Ramos (cell line): ENCODE measurements around the gene RAI2.

Source experiments
- in situ Hi-C: fragments of 300-500 bp; cut with MboI; formaldehyde crosslinking; loops from one replicate; pipeline ENCODE4 v1.14.3; 2022; ENCODE audit warnings: low sequenced_read_pairs; ENCODE audit not compliant: unreplicated experiment

The RAI2 gene

DNA sequence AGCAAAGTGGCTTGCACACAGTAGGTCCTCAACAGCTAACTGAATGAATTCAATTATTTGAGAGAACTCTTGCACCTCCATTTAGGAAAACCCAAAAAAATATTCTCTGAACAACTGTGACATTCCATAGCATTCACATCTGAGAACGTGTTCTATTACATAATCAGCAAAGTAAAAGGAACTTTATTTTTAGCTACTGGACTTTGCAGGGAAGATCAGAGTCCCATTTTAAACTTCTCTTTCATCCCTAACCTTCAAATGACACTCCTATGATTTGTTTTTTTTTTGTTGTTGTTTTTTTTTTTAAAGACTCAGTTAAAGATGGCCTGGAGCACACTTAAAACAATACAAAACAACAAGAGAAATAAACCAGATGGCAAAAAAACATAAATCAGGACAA lies 30.9 kb downstream of the RAI2 start:
- in situ Hi-C loops: no loop called here

DNA sequence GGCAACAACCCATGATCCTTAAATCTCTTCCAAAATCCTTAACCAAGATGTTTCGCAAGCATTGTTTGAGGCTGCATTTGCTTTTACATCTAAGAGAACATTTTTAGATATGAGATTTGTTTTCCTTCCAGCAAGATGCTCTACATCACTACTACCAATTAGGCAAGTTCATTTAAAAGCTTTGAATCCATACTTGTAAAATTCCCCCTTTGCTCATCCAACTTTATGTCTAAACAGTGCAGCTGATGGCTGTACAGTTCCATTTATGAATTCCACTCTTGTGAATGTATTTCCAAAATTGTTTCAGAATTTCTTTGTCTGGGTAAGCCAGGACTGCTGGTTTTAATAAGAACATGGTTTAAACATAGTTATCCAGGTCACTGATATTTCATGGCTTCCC lies 31.5 kb downstream of the RAI2 start:
- in situ Hi-C loops: no loop called here

DNA sequence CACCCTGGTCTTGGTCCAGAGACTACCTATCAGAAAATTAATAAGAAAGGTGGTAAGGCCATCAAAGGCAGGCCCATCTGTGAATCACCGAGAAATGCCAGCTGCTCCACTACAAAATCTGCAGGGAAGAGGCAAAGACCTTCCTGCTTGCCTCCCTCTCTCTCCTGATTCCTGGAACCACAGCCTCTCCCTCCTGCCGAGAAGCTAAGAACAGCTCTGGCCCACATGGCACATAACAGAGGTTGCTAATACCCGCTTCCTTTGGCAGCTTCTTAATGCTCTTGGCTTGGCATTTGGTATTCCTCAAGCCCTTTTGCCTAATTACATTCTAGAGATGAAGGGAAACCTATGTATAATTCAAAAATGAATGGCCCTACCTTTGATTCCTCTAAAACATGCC lies 32.9 kb downstream of the RAI2 start:
- in situ Hi-C loops: no loop called here

DNA sequence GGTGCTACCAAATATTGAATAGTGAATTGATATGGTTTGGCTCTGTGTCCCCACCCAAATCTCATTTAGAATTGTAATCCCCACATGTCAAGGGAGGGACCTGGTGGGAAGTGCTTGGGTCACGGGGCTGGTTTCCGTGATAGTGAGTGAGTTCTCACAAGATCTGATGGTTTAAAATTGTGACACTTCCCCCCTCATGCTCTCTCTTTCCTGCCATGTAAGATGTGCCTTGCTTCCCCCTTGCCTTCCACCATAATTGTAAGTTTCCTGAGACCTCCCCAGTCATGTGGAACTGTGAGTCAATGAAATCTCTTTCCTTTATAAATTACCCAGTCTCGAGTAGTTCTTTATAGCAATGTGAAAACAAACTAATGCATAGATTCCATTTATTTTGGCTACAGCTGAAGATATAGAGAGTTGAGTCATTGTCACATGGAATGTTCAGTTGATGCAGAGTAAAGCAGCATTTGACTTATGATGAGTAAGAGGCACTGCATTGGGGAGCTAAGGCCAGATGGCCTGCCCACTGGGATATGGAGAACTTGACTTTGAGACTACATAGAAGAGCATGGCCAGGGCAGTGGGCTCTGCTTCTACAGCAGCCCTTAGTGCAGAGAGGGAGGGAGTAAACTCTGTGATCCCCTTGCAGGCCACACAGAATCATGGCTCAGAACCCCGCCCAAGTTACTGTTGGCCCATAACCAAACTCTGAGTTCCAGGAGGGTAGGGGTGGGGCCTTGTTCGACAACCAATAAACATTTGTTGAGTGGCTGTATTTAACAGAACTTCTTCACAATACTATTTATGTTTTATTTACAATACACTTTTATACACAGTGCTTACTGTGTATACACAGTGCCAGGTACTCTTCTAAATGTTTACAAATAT lies 34.2 kb downstream of the RAI2 start:
- in situ Hi-C loops: no loop called here

DNA sequence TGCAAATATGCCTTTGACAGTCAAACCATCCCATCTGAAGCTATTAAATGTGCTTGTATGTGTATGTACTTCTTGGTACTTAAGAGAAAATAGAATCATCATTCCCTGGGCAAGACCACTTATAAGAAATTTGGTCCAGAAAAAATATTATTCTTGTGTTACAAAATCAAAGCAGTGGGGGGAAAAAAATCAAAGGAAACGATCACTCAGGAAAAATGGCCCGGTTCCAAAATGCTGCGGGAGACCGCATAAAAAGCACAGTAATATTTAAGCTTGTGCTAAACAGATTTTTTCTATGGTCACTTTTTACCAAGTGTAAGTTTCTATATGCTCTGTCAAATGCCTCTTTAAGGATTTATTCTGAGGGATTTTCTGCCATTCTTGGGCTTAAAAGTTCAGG lies 36.1 kb downstream of the RAI2 start:
- in situ Hi-C loops: no loop called here

DNA sequence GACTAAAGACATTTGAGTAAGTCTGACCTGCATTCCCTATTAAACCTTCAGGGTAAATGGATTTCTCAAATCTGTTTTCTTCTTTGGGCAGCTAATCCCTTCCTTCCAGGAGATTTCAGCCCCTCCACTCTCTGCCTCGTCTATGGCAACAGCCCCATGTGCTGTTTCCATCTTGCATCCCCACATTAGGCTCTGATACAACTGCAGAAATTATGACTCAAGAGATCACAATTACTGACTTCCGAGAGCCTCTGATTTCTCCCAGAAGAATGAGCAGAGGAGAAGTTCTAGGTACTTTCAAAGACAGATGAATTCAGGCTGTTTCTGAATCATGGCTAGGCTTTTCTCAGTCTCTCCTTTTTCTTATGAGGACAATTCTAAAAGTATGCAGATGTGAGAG lies 38.7 kb downstream of the RAI2 start:
- in situ Hi-C loops: no loop called here

DNA sequence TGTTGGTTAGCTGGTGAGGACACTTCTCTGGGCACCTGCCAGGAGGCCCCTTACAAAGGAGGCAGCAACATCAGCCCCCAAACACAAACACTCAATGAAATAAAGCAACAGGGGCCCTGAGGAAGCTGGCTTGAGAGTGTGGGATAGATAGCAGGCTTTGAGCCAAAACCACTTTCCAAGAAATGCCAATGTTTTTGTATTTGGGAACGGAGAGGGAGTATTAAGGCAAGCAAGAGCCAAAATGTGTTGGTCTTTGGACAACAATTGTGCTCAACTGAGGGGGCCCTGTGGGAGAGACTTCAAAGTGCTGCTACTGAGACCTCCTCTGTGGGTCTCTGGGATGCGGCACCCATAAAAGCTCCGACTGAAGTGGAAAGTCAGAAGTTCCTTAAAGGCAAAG lies 41.0 kb downstream of the RAI2 start:
- in situ Hi-C loops: no loop called here

DNA sequence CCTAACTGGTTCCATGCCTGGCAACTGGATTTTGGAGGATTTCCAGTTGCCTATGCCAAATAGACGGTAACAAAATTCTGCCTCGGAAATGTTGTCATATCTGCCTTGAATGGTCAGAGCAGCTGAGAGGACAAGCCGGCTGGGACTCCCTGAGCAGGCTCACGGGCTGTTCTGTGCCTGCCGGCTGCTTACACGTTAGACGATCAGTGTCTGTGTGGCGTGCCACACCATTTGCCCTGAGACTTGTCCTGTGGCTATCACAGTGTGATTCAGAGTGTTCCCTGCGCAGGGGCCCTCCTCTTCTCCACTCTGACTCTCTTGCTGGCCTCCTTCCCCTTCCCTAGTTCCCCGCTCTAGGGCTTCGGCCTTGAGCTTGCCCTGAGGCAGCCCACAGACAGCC lies 42.4 kb downstream of the RAI2 start:
- in situ Hi-C loops: no loop called here

DNA sequence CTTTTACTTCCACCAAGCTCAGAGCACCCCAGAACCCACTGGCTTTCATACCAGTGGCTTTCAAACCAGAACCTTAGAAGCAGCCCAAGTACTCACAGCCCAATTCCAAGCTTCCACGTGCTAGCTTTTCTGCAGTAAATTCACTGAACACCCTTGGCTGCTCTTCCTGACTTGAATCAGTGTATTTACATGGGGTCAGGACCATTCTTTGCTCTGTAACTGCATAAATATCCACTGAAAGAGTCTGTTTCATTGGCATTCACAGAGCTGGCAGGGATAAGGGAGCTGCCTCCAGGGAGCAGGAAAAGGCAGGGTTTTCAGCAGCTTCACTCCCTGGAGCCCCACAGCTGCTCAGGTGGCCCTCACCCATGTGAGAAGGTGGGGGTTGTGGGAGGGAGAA lies 43.8 kb downstream of the RAI2 start:
- in situ Hi-C loops: no loop called here

DNA sequence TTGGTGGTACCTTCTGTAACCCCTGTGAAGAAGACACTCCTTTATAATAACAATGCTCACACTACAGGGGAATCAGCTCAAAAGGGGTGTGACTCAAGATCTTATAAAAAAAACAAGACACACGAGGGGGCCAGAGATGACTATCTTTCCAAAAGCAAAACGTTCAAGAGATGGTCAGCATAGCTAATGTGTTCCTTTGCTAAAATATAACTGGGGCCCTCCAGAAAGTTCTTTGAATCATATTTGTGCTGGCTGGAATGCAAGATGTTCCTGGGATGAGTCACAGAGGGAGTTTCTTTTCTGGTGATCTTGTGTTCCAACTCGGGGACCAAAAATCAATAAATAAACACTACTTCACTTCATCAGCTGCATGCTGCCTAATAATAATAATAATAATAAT lies 46.5 kb downstream of the RAI2 start:
- in situ Hi-C loops: no loop called here

DNA sequence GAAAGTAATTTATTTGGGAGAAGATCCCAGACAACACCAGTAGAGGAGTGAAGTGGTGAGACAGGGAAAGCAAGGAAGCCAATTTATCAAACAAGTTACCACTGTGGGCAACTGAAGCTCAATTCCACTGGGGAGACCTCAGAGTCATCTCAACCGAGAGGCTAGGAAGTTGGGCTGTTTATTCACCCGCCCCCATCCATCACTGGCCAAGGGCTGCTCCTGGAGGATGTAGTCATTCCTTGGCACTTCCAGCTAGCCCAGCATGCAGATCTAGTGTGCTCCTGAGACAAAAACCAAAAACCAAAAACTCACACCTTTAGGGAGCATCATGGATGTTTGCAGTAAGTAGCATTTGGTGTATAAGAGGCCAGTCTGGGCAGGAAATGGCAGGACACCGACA lies 47.0 kb downstream of the RAI2 start:
- in situ Hi-C loops: no loop called here

DNA sequence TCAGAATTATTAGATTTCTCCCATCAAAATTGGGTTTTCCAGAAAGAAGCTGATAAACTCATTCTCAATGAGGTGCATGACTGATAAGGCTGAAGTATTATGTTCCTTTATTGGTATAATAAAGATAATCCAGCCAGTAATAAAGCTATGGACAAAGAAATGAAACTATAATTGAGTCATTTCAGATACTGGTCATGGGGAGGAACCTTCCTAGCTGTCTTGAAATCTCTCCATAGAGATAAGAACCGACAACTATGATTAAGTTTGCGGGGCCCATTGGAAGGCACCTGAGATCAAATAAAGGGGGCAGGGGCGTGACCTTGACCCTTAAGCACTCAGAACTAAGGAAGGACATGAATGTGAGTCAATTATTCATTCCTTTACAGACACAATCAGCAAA lies 47.8 kb downstream of the RAI2 start:
- in situ Hi-C loops: no loop called here

DNA sequence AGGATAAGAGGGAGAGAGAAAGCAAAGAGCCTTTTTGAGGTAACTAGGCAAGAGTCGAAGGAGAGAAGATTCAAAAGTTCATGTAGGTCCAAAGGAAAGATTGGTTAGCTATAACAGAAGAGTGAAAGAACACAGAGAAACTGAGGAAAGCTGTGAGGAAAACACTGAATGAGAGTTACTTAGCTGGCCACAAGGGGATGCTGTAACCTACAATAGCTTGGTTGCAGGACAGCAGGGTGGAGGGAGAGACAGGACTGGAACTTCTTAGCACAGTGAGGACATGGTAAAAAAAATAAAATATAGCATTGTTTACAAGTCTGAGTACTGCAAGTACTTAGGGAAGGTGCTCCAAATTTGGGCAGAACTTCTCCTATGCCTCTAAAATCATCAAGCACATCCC lies 48.3 kb downstream of the RAI2 start:
- in situ Hi-C loops: no loop called here

DNA sequence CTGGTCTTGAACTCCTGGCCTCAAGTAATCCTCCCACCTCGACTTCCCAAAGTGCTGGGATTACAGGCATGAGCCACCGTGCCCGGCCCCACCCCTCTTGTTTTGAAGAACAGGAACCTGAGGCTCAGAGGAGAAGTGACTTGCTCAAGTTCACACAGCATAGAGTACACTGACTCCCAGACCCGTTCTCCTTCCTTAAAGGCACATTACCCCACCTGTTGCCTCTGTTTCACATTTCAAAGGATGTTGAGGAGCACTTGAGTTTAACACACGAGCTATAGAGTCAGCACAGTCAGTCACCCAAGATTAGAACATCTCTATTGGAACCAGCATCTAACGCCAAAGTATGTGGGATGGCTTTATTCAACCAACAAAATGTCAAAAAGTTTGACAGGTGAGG lies 51.1 kb downstream of the RAI2 start:
- in situ Hi-C loops: no loop called here

DNA sequence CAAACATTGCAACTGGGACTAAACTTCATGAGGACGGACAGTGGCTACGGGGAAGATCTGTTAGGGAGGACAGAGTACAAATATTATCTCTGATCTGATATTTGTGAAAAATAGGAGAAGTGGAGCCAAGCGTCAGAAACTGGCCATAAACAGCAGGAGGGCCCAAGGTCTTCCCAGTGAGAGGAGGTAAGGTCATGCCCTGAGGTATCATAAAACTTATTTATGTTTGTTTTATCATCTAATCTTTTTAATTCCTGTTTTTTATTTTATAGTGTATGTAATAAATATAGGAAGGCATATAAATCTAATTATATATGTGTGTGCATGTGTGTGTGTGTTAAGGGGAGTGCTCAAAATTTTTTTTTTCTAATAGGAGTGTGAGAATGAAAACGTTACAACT lies 51.8 kb downstream of the RAI2 start:
- in situ Hi-C loops: no loop called here

DNA sequence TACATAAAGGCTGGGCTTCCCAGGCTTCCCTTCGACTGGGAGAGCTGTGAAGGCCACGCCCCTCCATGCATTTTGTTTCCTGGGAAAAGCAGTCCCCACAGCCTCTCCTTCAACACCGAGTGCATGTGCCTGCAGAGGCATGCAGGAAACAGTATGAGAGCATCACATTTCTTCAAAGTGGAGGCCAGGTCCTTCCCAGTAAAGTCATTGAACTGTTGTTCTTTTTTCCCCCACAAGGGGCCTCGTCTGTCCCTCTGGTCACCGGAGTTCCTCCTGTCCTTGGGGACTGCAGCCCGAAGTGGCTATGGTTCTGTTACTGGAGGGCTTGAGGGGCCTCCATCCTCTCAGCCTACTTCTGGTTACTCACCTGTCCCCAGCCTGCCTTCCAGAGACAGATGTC lies 56.0 kb downstream of the RAI2 start:
- in situ Hi-C loops: no loop called here

DNA sequence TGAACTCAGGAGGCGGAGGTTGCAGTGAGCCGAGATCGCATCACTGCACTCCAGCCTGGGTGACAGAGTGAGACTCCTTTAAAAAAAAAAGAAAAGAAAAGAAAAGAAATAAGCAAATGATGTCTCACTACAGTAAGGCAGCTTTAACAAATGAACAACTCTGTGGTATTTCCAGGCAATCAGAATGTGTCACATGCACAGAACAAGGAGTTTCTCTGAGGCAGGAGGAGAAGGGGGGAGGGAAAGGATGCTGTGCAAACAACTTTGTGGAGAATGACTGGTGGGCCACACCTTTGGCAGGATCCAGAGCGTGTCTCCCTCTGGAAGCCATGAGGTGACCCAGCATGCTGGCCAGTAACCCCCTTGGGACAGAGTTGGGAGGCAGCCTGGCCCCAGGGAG lies 57.6 kb downstream of the RAI2 start:
- in situ Hi-C loops: no loop called here

DNA sequence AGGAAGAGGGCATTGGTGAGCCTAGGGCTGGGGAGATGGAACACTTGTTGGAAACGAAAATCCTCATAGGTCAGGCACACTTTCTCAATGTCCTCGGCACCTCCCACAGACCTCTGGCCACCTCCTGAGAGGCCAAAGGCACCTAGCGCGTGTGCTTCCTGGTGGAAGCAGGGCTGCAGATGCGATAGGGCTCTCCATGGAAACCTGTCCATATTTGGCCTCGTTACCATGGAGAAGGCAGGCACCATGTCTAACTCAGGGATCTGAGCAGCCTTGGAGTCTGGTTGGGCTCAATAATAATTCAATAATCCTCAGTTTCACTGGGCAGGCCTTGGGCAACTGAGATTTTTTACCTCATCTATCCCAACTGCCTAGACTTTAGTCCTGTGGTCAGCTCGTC lies 58.3 kb downstream of the RAI2 start:
- in situ Hi-C loops: no loop called here

DNA sequence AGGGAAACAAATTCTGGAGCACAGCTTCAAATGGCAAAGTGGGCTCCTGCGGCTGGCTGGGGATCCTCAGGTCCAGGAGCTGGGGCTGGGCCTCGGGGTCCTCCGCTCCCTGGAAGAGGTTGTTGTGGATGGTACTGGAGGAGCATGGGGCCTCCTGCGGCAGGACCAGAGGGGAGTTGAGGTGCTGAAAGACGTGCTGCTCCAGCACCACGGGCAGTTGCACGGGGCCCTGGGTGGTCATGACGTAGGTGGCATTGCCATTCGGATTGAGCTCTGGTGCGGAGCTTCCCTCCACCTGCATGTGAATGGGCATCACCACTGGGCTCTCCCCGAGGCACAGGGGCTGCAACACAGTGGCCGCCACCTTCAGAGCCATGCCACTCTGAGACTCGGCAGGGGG lies 59.7 kb downstream of the RAI2 start:
- in situ Hi-C loops: no loop called here

DNA sequence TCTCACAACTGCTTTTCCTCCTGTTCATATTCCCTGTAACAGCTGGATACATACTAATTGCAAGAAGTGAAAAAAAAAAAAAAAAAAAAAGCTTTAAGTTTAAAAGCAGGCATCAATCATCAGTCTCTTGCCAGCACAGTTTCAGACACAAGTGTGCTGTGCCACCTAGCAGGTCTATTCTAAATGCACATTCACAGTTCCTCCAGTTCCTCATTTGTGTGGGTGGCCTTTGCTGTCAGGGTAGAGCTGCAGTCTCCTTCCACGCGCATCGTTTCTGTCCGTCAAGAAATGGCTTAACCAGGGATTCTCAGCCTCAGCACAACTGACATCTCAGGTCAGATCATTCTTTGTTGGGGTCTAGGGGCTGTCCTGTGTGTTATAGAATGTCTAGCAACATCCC lies 62.2 kb downstream of the RAI2 start:
- in situ Hi-C loops: loop anchor here (25.0 kb wide), 2 partner anchors 588 to 1538 kb away; partner anchors contain the start of gene PDHA1

DNA sequence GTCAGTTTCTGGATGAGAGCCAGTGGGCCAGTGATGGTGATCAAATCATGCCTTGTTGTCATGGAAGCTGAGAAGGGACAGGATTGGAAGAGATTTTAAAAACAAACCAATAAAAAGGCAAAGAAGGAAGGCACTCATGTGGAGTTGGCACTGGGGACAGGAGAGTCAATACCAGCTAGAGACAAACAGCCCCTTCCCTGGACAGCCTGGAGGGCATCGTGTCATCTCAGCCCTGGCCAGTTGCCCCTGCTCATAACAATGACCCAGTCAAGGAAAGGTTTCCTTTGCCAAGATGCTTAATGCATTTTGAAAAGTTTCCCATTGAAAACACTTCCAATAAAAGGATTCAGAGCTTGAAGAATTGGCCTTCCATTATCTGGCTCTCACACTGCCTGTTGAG lies 68.3 kb downstream of the RAI2 start:
- in situ Hi-C loops: loop anchor here (25.0 kb wide), 2 partner anchors 594 to 1544 kb away; partner anchors contain the start of gene PDHA1

DNA sequence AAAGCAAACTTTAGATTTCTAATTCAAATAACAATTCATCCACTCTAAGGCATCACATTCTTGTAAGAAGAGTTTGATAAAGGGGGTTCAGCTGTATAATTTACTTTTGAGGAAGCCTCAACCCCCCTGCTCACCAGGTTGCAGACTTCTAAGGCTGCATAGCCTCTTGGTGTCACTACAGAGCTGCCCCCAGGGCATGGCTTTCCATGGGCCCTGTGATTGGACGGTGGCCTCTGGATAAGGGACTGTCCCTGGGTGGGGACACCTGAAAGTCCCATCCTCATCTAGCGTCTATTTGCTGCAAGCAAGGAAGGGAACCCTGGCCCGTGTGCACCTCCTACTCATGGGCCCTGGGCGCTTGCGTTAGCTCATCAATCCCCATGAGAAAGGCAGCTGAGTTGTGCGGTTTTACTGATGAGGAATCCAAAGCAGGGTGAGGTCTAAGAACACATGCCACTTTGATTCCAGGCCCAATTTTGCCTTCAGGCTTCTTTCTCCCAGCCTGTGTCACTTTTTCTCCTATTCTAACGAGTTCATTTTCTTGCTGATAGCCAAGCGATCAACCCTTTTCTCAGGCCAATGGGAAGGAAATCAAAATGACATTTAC lies 72.0 kb downstream of the RAI2 start:
- in situ Hi-C loops: loop anchor here (25.0 kb wide), 2 partner anchors 598 to 1548 kb away; partner anchors contain the start of gene PDHA1
